ENCODE measurements around the gene PHC2.

DNA sequence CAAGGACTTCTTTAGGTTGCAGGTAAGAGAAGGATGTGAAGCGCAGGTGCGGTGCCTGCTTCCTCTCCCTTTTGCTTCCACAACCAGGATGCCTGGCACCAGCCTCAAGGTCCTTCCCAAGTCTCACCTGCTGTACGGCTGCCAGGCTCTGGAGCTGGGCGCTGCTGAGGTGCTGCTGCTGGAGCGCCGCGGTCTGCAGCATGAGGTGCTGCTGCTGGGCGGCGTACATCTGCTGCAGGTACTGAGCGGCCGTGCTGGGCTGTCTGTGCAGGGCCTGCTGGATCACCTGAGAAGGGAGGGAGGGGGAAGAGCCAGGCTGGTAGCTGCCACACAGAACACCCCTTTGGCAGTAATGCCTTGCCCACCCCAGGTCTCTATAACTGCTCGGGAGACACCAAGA lies 58.7 kb downstream of the PHC2 start:
- TF ChIP-seq, protein P1, sequence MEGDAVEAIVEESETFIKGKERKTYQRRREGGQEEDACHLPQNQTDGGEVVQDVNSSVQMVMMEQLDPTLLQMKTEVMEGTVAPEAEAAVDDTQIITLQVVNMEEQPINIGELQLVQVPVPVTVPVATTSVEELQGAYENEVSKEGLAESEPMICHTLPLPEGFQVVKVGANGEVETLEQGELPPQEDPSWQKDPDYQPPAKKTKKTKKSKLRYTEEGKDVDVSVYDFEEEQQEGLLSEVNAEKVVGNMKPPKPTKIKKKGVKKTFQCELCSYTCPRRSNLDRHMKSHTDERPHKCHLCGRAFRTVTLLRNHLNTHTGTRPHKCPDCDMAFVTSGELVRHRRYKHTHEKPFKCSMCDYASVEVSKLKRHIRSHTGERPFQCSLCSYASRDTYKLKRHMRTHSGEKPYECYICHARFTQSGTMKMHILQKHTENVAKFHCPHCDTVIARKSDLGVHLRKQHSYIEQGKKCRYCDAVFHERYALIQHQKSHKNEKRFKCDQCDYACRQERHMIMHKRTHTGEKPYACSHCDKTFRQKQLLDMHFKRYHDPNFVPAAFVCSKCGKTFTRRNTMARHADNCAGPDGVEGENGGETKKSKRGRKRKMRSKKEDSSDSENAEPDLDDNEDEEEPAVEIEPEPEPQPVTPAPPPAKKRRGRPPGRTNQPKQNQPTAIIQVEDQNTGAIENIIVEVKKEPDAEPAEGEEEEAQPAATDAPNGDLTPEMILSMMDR (IDR thresholded peaks at IDR 0.05): no peak
- TF ChIP-seq POLR2AphosphoS5 (IDR thresholded peaks at IDR 0.05): no peak
